Lower leg skin (tissue), 4 donors: ENCODE measurements around the gene UST. TPM values are rescaled to one million over a fixed set of nuclear protein-coding genes. Genes with fewer than 3 reads are reported as not detected.
"Not testable (repeated sequence)": the region's sequence is repeated elsewhere in the genome, so short reads cannot be mapped to it uniquely, and the experiment has no call there.

Experiments
- DNase-seq, 2 donors: peaks; one replicate each; pipeline ENCODE4 v3.0.0-alpha.2; 2019; ENCODE audit warnings: low spot score in 2 of 2
- H3K4me3 ChIP-seq: fragments of 200-600 bp; sonication (generic); 2 replicates; pipeline ENCODE4 v1.5.1; 2017; ENCODE audit warnings: mild to moderate bottlenecking, low read depth; ENCODE audit not compliant: poor library complexity, severe bottlenecking
- CTCF ChIP-seq, 3 donors: fragments of 450-650 bp; IDR thresholded peaks; one replicate each; pipeline ENCODE4 v1.5.1; 2016; ENCODE audit warnings: antibody characterized with exemption in 3 of 3, mild to moderate bottlenecking in 3 of 3, moderate library complexity in 2 of 3
- POLR2A ChIP-seq, 2 donors: fragments of 450-650 bp; IDR thresholded peaks; one replicate each; pipeline ENCODE4 v1.6.1; 2016 to 2017; ENCODE audit warnings: antibody characterized with exemption in 2 of 2, mild to moderate bottlenecking in 1 of 2, moderate library complexity in 1 of 2
- WGBS, 2 donors: methylation state at CpG; one replicate each; pipeline ENCODE4 v1.1.5; 2018; 5-methylcytosine and 5-hydroxymethylcytosine counted together
- intact Hi-C: fragments of 100-400 bp; cut with DNase I; formaldehyde crosslinking; loops from one replicate; pipeline ENCODE4 v1.15.0; 2023; ENCODE audit warnings: low total_unique reads
- total RNA-seq, 4 donors: library from RNA; depleted of rRNA; stranded (reverse); fragments of >200 nt; gene quantifications; one replicate each; pipeline ENCODE4 v1.1.0, GENCODE V29; 2016

The UST gene
- total RNA-seq, 4 donors from 2014 or later = 12.2 to 21.7 (median 17.7) TPM

GRCh38 chr6:148855744-148856143 lies 108.9 kb downstream of the UST start:
- WGBS, 2 donors = 89 to 91% methylated on average over 7 of the region's 7 CpGs
- DNase-seq = no peak
- TF ChIP-seq CTCF (IDR thresholded peaks at IDR 0.05) = no peak
- no peak for TF ChIP-seq POLR2A (IDR thresholded peaks at IDR 0.05)
- no peak overlapping the region for H3K4me3 ChIP-seq
- intact Hi-C loops = no loop called here

GRCh38 chr6:148857798-148858390 lies 111.1 kb downstream of the UST start:
- DNase-seq = no peak
- no peak for TF ChIP-seq POLR2A (IDR thresholded peaks at IDR 0.05)
- TF ChIP-seq CTCF (IDR thresholded peaks at IDR 0.05) = no peak
- intact Hi-C loops = no loop called here
- H3K4me3 ChIP-seq = no peak overlapping the region
- WGBS, 2 donors = 64 to 68% methylated on average over 3 of the region's 3 CpGs

GRCh38 chr6:148864132-148864531 lies 117.3 kb downstream of the UST start:
- H3K4me3 ChIP-seq = not testable (repeated sequence)

GRCh38 chr6:148864941-148865340 lies 118.1 kb downstream of the UST start:
- intact Hi-C loops = no loop called here
- no peak for DNase-seq
- H3K4me3 ChIP-seq = no peak overlapping the region
- no peak for TF ChIP-seq POLR2A (IDR thresholded peaks at IDR 0.05)
- no peak for TF ChIP-seq CTCF (IDR thresholded peaks at IDR 0.05)
- 77 to 85% methylated on average over 5 of the region's 5 CpGs for WGBS, 2 donors

More at GRCh38 chr6:148864132-148864531, 117.3 kb downstream of the UST start:
- intact Hi-C loops, DNase-seq: not testable (repeated sequence)
- WGBS, 2 donors = 89% methylated on average over 11 to 16 of the region's 16 CpGs

GRCh38 chr6:148866657-148867268 lies 119.9 kb downstream of the UST start:
- 73 to 75% methylated on average over 5 of the region's 5 CpGs for WGBS, 2 donors
- intact Hi-C loops = no loop called here
- no peak for TF ChIP-seq CTCF (IDR thresholded peaks at IDR 0.05)
- no peak for TF ChIP-seq POLR2A (IDR thresholded peaks at IDR 0.05)
- H3K4me3 ChIP-seq = no peak overlapping the region
- DNase-seq = no peak

GRCh38 chr6:148867862-148868261 lies 121.0 kb downstream of the UST start:
- intact Hi-C loops = no loop called here
- TF ChIP-seq POLR2A (IDR thresholded peaks at IDR 0.05) = no peak
- no peak for TF ChIP-seq CTCF (IDR thresholded peaks at IDR 0.05)
- no peak overlapping the region for H3K4me3 ChIP-seq
- DNase-seq = no peak
